Lung (tissue), 12 donors: ENCODE measurements around the gene PRKG1. TPM values are rescaled to one million over a fixed set of nuclear protein-coding genes. Genes with fewer than 3 reads are reported as not detected.
"Not testable (repeated sequence)": the region's sequence is repeated elsewhere in the genome, so short reads cannot be mapped to it uniquely, and the experiment has no call there.

Experiments used
- ATAC-seq: fragments of 200-7000 bp; cut with Tn5 transposase; one replicate; pipeline ENCODE4 v1.9.1; 2020; ENCODE audit warnings: moderate number of reproducible peaks; ENCODE audit not compliant: insufficient read depth, low FRiP score
- DNase-seq, 3 donors: peaks; one replicate each; pipeline ENCODE4 v3.0.0-alpha.2; 2013 to 2017
- H3K27ac ChIP-seq, 2 donors: one replicate each; pipeline ENCODE4 v1.5.1; 2013; ENCODE audit warnings: mild to moderate bottlenecking in 2 of 2, moderate library complexity in 2 of 2, control low read depth in 1 of 2, inconsistent platforms in 1 of 2, low read depth in 1 of 2, low read length in 1 of 2
- H3K27me3 ChIP-seq, 3 donors: one replicate each; pipeline ENCODE4 v1.5.1; 2013; ENCODE audit warnings: low read length in 2 of 3; ENCODE audit not compliant: control insufficient read depth in 3 of 3, insufficient read depth in 3 of 3
- H3K36me3 ChIP-seq, 4 donors: one replicate each; pipeline ENCODE4 v1.5.1; 2013; ENCODE audit warnings: low read length in 4 of 4, mild to moderate bottlenecking in 1 of 4, moderate library complexity in 1 of 4; ENCODE audit not compliant: control insufficient read depth in 4 of 4, insufficient read depth in 4 of 4
- H3K4me1 ChIP-seq, 5 donors: one replicate each; pipeline ENCODE4 v1.5.1; 2013; ENCODE audit warnings: low read length in 5 of 5, mild to moderate bottlenecking in 2 of 5, moderate library complexity in 1 of 5; ENCODE audit not compliant: control insufficient read depth in 5 of 5, insufficient read depth in 5 of 5
- H3K4me3 ChIP-seq: one replicate; pipeline ENCODE4 v1.5.1; 2013; ENCODE audit warnings: mild to moderate bottlenecking, control low read depth, moderate library complexity
- H3K9ac ChIP-seq, 2 donors: one replicate each; pipeline ENCODE4 v1.5.1; 2013; ENCODE audit warnings: low read length in 2 of 2, control low read depth in 1 of 2; ENCODE audit not compliant: insufficient read depth in 1 of 2
- H3K9me3 ChIP-seq, 4 donors: one replicate each; pipeline ENCODE4 v1.5.1; 2013; ENCODE audit warnings: low read length in 3 of 4, mild to moderate bottlenecking in 1 of 4, moderate library complexity in 1 of 4; ENCODE audit not compliant: control insufficient read depth in 4 of 4, insufficient read depth in 3 of 4
- CTCF ChIP-seq: IDR thresholded peaks from 2 replicates; pipeline ENCODE4 v1.5.1; 2012; ENCODE audit warnings: mild to moderate bottlenecking; ENCODE audit errors: control extremely low read depth, extremely low read depth
- WGBS, 2 donors: extraction: QIAGEN DNeasy Blood & Tissue Kit; methylation state at CpG; one replicate each; pipeline ENCODE4 v1.1.7; 2013; 5-methylcytosine and 5-hydroxymethylcytosine counted together
- polyA plus RNA-seq, 2 donors: library from polyadenylated mRNA; stranded (reverse); fragments of 200-250 nt; gene quantifications; one replicate each; pipeline ENCODE4 v1.2.1, GENCODE V29; 2013
- total RNA-seq, 2 donors: library from RNA; depleted of rRNA in 1 of 2; stranded (reverse); fragments of >200 nt in 1 of 2; gene quantifications; one replicate each; pipeline ENCODE4 v1.2.1, GENCODE V29; 2014 to 2021
- donor health status: control.
- donor health status: control.
- donor health status: Bipolar disorder and iron deficiency.
- donor health status: healthy.
- donor health status: DM: yes; HTN: yes; CAD: no.

The PRKG1 gene
- total and polyA plus RNA-seq, 4 donors = 2.1 to 50.8 (median 15.1) TPM

GRCh38 chr10:51748959-51749358 lies 674.7 kb downstream of the PRKG1 start:
- H3K9me3 ChIP-seq = no peaks in the 10 kb centered on the region
- 87 to 94% methylated on average over 1 of the region's 1 CpG for WGBS, 2 donors
- H3K4me3 ChIP-seq = no peak overlapping the region
- no peaks in the 10 kb centered on the region for H3K4me1 ChIP-seq
- no peak overlapping the region for H3K27ac ChIP-seq
- no peaks in the 10 kb centered on the region for H3K36me3 ChIP-seq
- no peaks in the 10 kb centered on the region for H3K27me3 ChIP-seq
- no peak for TF ChIP-seq CTCF
- no peak for DNase-seq
- H3K9ac ChIP-seq = no peak overlapping the region
- ATAC-seq = no peak

- Histone ChIP-seq H3K36me3 (no peaks in the 10 kb centered on the region), H3K4me3 (no peak overlapping the region), H3K27ac (no peak overlapping the region), H3K27me3 (no peaks in the 10 kb centered on the region), H3K4me1 (peaks cover 0 to 2% (median 0%) of the 10 kb centered on the region in 5 donors), H3K9ac (no peak overlapping the region), H3K9me3 (no peaks in the 10 kb centered on the region)
- ATAC-seq (no peak), DNase-seq (no peak)
- no peak for TF ChIP-seq CTCF
- WGBS, 2 donors = 84 to 87% methylated on average over 3 of the region's 3 CpGs
Measured at GRCh38 chr10:51758366-51758765, 684.1 kb downstream of the PRKG1 start.

- not testable (repeated sequence) for H3K9me3 ChIP-seq, H3K4me3 ChIP-seq, H3K27ac ChIP-seq, H3K27me3 ChIP-seq, ATAC-seq, H3K9ac ChIP-seq, DNase-seq, H3K36me3 ChIP-seq, H3K4me1 ChIP-seq
- WGBS, 2 donors = 95% methylated on average over 1 of the region's 1 CpG
Measured at GRCh38 chr10:51758838-51759237, 684.6 kb downstream of the PRKG1 start.

GRCh38 chr10:51759896-51760534 lies 685.7 kb downstream of the PRKG1 start:
- H3K27me3 ChIP-seq = no peaks in the 10 kb centered on the region
- no peaks in the 10 kb centered on the region for H3K36me3 ChIP-seq
- H3K9me3 ChIP-seq = no peaks in the 10 kb centered on the region
- H3K4me3 ChIP-seq = no peak overlapping the region
- H3K4me1 ChIP-seq = peaks cover 0 to 2% (median 0%) of the 10 kb centered on the region in 5 donors
- no peak overlapping the region for H3K9ac ChIP-seq
- DNase-seq (no peak), ATAC-seq (no peak)
- no peak for TF ChIP-seq CTCF
- no peak overlapping the region for H3K27ac ChIP-seq
- 46 to 54% methylated on average over 4 of the region's 4 CpGs for WGBS, 2 donors
